SU-DHL-6 (cell line): ENCODE data around the gene RAB11FIP3.

Experiments
- CTCF ChIP-seq: fragments of 200-600 bp; sonication (generic); IDR thresholded peaks from one replicate; pipeline ENCODE4 v1.5.1; 2017; ENCODE audit warnings: antibody characterized with exemption, mild to moderate bottlenecking, low read length, moderate library complexity; ENCODE audit not compliant: insufficient read depth, poor library complexity, severe bottlenecking
- EZH2phosphoT487 ChIP-seq: fragments of 200-600 bp; sonication (generic), shearing (Covaris generic); conservative IDR thresholded peaks from 2 replicates; pipeline ENCODE4 v1.6.1; 2018; ENCODE audit warnings: mild to moderate bottlenecking, antibody characterized with exemption, low read length, moderate library complexity, mixed read lengths

DNA sequence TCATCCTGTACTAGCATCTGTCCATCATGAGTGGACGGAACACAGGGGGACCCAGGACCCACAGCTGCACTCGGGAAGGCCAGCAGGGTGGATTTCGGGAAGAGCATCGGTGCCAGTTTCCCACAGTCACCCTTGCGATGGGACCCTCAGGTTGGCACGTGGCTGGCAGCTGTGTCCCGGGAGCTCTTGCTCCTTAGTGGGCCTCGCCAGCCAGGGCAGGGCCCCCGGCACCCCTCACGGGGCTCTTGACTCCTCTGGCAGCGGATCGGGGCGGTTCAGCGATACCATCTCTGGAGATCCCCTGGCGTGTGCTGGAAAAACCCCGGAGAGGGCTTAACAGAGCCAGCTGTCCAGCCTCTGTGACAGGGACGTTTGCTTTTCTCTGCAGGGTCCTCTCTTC lies 111.3 kb downstream of the RAB11FIP3 start:
- TF ChIP-seq CTCF (no peak), EZH2phosphoT487 (no peak)
